ENCODE data around the gene TFCP2.

Gene TFCP2

GRCh38 chr12:51152953-51153352 lies 20.0 kb downstream of the TFCP2 start:
- no peak for DNase-seq

GRCh38 chr12:51150777-51151176 lies 22.2 kb downstream of the TFCP2 start:
- DNase-seq = no peak

GRCh38 chr12:51147309-51147708 lies 25.6 kb downstream of the TFCP2 start:
- DNase-seq = no peak

- no peak for DNase-seq
Measured at GRCh38 chr12:51139292-51139844, 33.6 kb downstream of the TFCP2 start.

GRCh38 chr12:51132693-51133092 lies 40.2 kb downstream of the TFCP2 start:
- no peak for DNase-seq

GRCh38 chr12:51131745-51132521 lies 41.0 kb downstream of the TFCP2 start:
- no peak for DNase-seq

GRCh38 chr12:51128919-51129318 lies 44.0 kb downstream of the TFCP2 start:
- no peak for DNase-seq

- DNase-seq = no peak
Measured at GRCh38 chr12:51127050-51127729, 45.7 kb downstream of the TFCP2 start.

- no peak for DNase-seq
Measured at GRCh38 chr12:51126297-51126696, 46.6 kb downstream of the TFCP2 start.

- DNase-seq = no peak
Measured at GRCh38 chr12:51124504-51124903, 48.4 kb downstream of the TFCP2 start.

GRCh38 chr12:51122844-51123243 lies 50.1 kb downstream of the TFCP2 start:
- DNase-seq = no peak

GRCh38 chr12:51118706-51119105 lies 54.2 kb downstream of the TFCP2 start:
- no peak for DNase-seq

- no peak for DNase-seq
Measured at GRCh38 chr12:51115533-51115932, 57.4 kb downstream of the TFCP2 start.

GRCh38 chr12:51108136-51108535 lies 64.8 kb downstream of the TFCP2 start:
- no peak for DNase-seq

- DNase-seq = no peak
Measured at GRCh38 chr12:51103977-51104376, 69.0 kb downstream of the TFCP2 start.

- no peak for DNase-seq
Measured at GRCh38 chr12:51098611-51099010, 74.3 kb downstream of the TFCP2 start.

GRCh38 chr12:51090705-51091229 lies 82.2 kb downstream of the TFCP2 start:
- DNase-seq = no peak

- DNase-seq = no peak
Measured at GRCh38 chr12:51087818-51088217, 85.1 kb downstream of the TFCP2 start.

GRCh38 chr12:51086933-51087332 lies 86.0 kb downstream of the TFCP2 start:
- DNase-seq = no peak

- DNase-seq = no peak
Measured at GRCh38 chr12:51085757-51086156, 87.2 kb downstream of the TFCP2 start.

GRCh38 chr12:51083126-51083833 lies 89.7 kb downstream of the TFCP2 start, which contains the start of gene CSRNP2:
CSRNP2 (minus strand) TSS chr12:51083596; CDS start chr12:51076561, 7,035 bp downstream.
- peak; percentile 90 for DNase-seq

- DNase-seq = no peak
Measured at GRCh38 chr12:51082561-51083125, 90.3 kb downstream of the TFCP2 start.

GRCh38 chr12:51081421-51081820 lies 91.5 kb downstream of the TFCP2 start:
- no peak for DNase-seq
